Activated naive CD4-positive, alpha-beta T cell treated with anti-CD3 and anti-CD28 coated beads, Interleukin-2, amount 50 U/mL, for 24 hours (primary cell): ENCODE data around the gene AQP1.

ENCODE experiments used
- H3K27ac Mint-ChIP-seq: one replicate; pipeline ENCODE4 v1.8.0; 2021; ENCODE audit warnings: mild to moderate bottlenecking, mixed read lengths
- H3K27me3 Mint-ChIP-seq: one replicate; pipeline ENCODE4 v1.8.0; 2021; ENCODE audit warnings: mixed read lengths
- H3K36me3 Mint-ChIP-seq: one replicate; pipeline ENCODE4 v1.8.0; 2021; ENCODE audit warnings: mixed read lengths
- H3K4me1 Mint-ChIP-seq: one replicate; pipeline ENCODE4 v1.8.0; 2021; ENCODE audit warnings: mixed read lengths
- H3K4me3 Mint-ChIP-seq: one replicate; pipeline ENCODE4 v1.8.0; 2021; ENCODE audit warnings: mild to moderate bottlenecking, mixed read lengths
- H3K9me3 Mint-ChIP-seq: one replicate; pipeline ENCODE4 v1.8.0; 2021; ENCODE audit warnings: mixed read lengths

Gene AQP1

DNA sequence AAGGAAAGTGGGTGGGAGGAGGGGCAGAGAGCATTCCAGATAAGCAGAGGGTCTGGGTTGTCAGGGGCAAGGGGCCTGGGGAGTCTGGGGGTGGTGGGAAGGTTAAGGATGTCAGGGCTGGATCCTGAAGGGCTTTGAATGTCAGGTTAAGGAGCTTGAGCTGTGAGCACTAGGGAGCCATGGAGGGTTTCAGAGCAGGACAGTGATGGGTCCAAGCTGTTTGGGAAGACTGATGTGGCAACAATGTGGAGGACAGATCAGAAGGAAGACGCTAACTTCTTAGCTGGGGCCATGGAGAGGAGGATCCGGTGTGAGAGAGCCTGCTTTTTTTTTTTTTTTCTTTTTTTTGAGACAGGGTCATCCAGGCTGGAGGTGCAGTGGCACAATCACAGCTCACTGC, 13.9 kb upstream of the AQP1 start:
- Mint-ChIP-seq H3K27me3 (peaks cover 2% of the 10 kb centered on the region), H3K4me3 (no peak overlapping the region), H3K4me1 (no peaks in the 10 kb centered on the region), H3K36me3 (no peaks in the 10 kb centered on the region), H3K9me3 (no peaks in the 10 kb centered on the region), H3K27ac (no peak overlapping the region)

DNA sequence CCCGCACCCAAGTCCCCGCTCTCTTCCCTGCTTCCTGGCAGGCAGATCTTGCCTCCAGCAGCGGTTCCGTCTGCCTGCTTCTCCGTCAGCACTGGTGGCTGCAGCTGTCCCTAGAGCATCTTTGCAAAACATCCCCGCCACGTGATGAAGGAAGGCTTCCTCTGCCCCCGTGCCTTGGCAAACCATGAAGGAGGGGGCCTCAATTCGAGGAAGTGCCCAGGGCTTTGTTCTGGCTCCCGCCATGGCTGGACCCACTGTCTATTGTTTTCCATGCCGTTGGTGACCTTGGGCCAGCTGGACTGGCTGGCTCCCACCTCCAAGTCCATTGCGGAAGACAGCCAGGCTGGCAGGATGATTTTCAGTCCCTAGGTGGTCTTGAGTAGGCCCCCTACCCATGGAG, 13.2 kb upstream of the AQP1 start:
- no peaks in the 10 kb centered on the region for H3K36me3 Mint-ChIP-seq

DNA sequence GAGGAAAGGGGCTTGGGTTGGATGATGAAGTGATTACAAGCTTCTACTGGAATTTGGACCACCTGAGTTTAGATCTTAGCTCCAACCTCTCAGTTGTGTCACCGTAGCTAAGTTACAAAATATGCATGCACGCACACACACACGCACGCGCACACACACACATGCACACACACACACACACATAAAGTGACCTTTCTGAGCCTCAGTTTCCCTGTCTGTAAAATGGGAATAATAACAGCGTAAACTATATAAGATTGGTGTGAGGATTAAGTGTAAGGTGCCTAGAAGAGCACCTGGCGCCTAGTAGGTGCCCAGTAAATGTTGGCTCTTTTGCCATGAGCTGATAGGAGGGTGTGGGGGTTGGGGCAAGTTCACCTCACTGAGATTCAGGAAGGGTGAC, 12.6 kb upstream of the AQP1 start:
- no peaks in the 10 kb centered on the region for H3K9me3 Mint-ChIP-seq
- H3K27me3 Mint-ChIP-seq = peaks cover 1% of the 10 kb centered on the region
- H3K36me3 Mint-ChIP-seq = no peaks in the 10 kb centered on the region
- H3K4me3 Mint-ChIP-seq = no peak overlapping the region
- H3K4me1 Mint-ChIP-seq = no peaks in the 10 kb centered on the region
- H3K27ac Mint-ChIP-seq = no peak overlapping the region

More for the DNA sequence above, 13.2 kb upstream of the AQP1 start:
- Mint-ChIP-seq H3K9me3 (no peaks in the 10 kb centered on the region), H3K27ac (no peak overlapping the region), H3K4me1 (no peaks in the 10 kb centered on the region), H3K27me3 (peaks cover 2% of the 10 kb centered on the region), H3K4me3 (no peak overlapping the region)

DNA sequence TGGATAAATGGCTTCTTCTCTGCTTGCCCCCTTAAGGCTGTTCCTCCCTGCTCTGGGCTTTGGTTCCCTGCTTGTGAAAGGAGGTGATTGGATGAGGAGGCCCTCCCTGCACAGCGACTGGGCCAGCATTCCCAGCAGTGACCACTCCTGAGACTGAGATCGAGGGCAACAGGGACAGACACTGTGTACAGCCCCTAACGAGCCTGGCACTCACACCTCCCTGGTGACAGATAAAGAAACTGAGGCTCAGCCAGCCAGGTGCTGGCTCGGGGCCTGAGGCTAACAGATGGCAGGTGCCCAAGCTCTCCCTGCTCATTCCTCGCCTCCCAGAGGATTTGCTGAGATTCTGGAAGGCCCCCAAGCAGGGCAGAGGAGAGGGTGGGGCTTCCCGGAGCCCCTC, 12.0 kb upstream of the AQP1 start:
- Mint-ChIP-seq H3K27ac (no peak overlapping the region), H3K27me3 (peaks cover 1% of the 10 kb centered on the region), H3K36me3 (no peaks in the 10 kb centered on the region), H3K4me3 (no peak overlapping the region), H3K9me3 (no peaks in the 10 kb centered on the region), H3K4me1 (no peaks in the 10 kb centered on the region)

DNA sequence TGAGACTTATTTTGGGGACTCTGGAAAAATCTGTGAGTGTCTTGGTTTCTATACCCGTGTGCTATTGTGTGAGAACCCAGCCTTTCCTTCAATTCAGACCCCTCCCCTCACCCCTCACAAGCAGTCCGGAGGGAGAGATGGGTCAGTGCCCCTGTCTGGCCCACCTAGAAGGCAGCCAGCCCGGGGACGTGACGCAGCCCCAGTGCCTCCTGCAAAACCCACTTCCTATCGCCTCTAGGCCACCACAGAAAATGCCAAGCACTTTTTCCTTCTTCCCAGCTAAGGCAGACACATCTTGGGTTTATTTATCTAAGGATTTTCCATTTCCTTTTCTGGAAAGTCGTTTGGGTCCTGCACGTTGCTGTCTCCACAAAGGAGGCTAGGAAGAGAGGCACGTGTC, 11.6 kb upstream of the AQP1 start:
- Mint-ChIP-seq H3K27me3 (peaks cover 1% of the 10 kb centered on the region), H3K36me3 (no peaks in the 10 kb centered on the region)

DNA sequence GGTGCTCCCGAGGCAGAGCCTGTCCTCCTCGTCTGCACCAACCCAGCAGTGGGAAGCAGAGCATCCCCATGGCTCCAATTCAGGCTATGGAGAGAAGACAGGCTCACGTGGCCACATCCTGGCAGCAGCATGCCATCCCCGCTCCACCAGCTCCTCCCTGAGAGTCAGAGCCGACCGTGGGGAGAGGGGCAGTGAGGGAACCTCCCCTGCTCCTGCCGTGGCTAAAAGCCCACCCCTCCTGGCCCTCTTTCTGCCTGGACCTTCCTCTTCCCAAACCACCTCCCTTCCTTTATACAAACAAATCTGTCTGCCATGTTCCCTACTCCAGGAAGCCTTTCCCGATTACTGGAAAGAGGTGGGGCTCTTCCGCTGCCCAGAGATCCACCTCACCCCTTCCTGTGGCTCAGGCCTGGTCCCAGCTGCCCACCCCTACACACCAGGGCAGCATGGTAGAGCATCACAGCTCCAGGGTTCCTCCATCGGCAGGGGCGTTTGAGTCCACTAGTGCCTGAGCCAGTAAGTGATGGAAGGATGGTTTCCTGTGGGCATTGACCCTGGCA, 10.8 kb upstream of the AQP1 start:
- H3K27me3 Mint-ChIP-seq = peaks cover 1% of the 10 kb centered on the region

More for the DNA sequence above, 11.6 kb upstream of the AQP1 start:
- Mint-ChIP-seq H3K9me3 (no peaks in the 10 kb centered on the region), H3K27ac (no peak overlapping the region), H3K4me1 (no peaks in the 10 kb centered on the region), H3K4me3 (no peak overlapping the region)

DNA sequence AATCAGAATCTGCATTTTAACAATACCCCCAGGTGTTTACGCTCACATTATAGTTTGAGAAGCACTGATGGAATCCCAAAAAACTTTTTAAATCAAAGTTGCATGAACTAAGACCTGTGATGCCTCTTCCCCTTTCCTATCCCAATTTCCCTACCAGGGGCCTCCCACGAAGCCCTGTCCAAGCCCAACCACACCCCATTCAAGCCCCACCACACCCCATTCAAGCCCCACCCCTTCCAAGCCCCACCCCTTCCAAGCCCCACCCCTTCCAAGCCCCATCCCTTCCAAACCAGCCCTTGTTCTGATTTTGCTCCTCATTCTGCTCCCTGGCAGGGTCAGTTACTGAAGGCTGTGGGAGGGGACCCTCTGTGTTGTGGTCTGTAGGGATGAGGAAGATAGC, 9.8 kb upstream of the AQP1 start:
- Mint-ChIP-seq H3K27me3 (peaks cover 1% of the 10 kb centered on the region), H3K9me3 (no peaks in the 10 kb centered on the region), H3K27ac (no peak overlapping the region), H3K4me1 (no peaks in the 10 kb centered on the region), H3K4me3 (no peak overlapping the region), H3K36me3 (no peaks in the 10 kb centered on the region)

More for the DNA sequence above, 10.8 kb upstream of the AQP1 start:
- no peak overlapping the region for H3K4me3 Mint-ChIP-seq
- H3K9me3 Mint-ChIP-seq = no peaks in the 10 kb centered on the region
- H3K4me1 Mint-ChIP-seq = no peaks in the 10 kb centered on the region
- H3K36me3 Mint-ChIP-seq = no peaks in the 10 kb centered on the region
- H3K27ac Mint-ChIP-seq = no peak overlapping the region

DNA sequence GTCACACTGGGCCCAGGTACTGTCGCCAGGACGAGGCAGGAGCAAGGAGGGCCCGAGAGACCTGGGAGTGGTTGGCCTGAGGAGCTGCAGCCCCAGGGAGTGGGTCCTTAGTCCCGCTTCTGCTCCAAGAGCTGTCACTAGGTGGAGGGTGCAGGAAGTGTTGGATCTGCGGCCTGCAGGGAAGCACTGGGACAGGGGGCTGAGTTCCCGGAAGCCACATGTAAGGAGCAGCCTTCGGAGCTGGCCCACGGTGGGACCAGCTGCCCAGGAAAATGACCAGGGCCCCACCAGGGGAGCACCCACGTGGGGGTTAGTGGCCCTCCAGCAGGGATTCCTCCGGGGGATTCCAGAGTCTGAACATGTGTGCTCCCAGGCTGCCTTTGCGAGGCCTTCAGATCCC, 9.2 kb upstream of the AQP1 start:
- Mint-ChIP-seq H3K4me3 (no peak overlapping the region), H3K27me3 (peaks cover 1% of the 10 kb centered on the region), H3K36me3 (no peaks in the 10 kb centered on the region), H3K27ac (no peak overlapping the region), H3K9me3 (no peaks in the 10 kb centered on the region), H3K4me1 (no peaks in the 10 kb centered on the region)

DNA sequence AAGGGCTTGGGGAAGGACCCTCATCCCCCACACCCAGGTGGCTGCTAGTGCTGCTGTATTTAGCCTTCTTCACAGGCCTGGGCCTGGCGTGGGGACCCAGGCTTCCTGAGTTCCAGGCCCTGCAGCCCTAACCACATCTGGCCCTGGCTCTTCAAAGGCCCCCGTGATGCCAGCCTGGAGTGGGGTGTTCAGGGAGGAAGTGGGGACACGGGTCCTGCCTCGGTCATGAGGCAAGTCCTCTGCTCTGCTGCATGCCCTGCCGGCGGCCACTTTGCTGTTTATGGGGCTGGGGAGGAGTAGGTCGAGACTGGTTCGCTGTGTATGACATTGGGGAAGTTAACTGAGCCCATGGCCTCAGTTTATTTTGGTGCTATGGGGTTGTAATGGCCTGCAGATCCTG, 8.5 kb upstream of the AQP1 start:
- H3K36me3 Mint-ChIP-seq = no peaks in the 10 kb centered on the region
- no peak overlapping the region for H3K27ac Mint-ChIP-seq
- H3K27me3 Mint-ChIP-seq = no peaks in the 10 kb centered on the region
- no peaks in the 10 kb centered on the region for H3K9me3 Mint-ChIP-seq
- H3K4me3 Mint-ChIP-seq = no peak overlapping the region
- H3K4me1 Mint-ChIP-seq = no peaks in the 10 kb centered on the region

DNA sequence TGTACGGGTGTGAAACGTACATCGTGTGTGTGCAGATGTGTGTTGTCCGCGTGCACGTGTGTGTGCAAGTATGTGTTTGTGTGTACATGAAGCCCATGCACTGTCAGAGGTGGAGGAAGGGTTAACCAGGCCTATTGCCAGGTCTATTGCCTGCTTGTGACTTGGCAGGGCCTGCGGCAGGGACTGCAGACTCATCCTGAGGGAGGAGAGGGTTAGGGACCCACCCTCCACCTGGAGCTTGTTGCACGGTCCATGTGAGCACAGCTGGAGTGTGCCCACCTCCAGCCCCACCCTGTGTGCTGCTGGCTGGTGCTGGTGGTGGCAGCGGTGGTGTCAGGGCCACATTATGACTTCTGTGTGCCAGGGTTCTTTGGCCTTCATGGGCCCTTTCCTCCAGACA, 7.1 kb upstream of the AQP1 start:
- no peaks in the 10 kb centered on the region for H3K27me3 Mint-ChIP-seq
- no peak overlapping the region for H3K4me3 Mint-ChIP-seq
- no peaks in the 10 kb centered on the region for H3K36me3 Mint-ChIP-seq
- H3K27ac Mint-ChIP-seq = no peak overlapping the region
- no peaks in the 10 kb centered on the region for H3K9me3 Mint-ChIP-seq
- H3K4me1 Mint-ChIP-seq = no peaks in the 10 kb centered on the region

DNA sequence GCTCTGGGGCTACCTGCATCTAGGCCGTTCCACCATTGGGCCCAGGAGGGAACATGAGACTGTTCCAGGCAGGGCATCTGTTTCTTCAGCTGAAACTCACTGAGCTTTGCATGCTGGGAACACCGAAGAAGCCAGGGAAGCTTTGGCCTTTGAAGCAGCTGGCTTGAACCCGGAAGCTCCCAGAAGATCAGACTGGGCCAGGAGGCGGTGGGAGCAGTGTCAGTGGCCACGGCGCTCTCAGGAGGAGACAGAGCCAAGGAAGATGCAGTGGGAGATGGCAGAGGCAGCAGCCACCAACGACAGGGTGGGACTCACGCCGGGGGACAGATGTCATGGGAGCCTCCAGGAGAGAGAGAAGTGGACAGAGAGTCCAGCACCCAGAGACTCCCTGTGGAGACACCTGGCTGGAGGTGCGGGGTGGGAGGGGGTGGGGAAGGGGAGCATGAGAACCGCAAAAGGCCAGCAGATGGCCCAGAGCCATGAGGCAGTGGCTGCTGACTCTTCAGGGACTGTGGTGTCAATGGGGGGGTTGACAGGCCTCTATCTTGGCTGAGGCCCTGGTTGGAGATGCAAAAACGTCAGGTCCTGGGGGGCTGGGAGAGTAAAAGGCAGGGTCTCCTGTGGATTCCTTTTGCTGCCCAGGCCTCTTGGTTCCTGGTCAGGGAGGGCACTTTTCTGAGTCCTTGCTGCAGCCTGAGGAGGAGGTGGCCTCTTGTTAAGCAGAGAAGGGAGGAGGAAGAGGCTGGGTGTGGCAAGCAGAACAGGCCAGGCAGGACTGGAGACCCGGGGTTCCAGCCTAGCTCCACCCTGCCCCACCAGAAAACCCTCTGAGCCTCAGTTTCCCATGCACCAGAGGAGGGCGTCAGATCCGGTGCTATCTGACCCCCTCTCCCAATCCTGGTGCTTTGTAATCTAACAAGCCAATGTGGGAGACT, 6.3 kb upstream of the AQP1 start:
- Mint-ChIP-seq H3K36me3 (no peaks in the 10 kb centered on the region), H3K9me3 (no peaks in the 10 kb centered on the region), H3K4me1 (no peaks in the 10 kb centered on the region), H3K27me3 (no peaks in the 10 kb centered on the region), H3K27ac (no peak overlapping the region), H3K4me3 (no peak overlapping the region)

DNA sequence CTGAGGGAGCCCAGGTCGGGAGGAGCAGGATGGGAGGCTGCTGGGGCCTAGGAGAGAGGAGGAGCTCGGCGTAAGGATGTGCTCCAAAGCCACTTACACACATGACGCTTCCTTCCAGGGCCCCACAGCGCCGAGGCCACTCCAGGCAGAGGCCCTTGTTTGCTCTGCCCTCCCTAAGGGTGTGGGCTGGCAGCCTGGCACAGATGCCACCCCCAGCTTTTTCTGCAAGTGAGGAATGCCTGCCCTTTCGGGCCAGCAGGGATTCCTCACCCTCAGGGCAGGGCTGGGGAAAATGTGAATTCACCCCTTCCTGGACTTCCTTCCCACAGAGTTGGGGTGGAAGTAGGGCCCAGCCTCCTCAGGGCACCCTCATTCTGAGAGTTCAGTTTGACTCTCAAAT, 5.6 kb upstream of the AQP1 start:
- Mint-ChIP-seq H3K9me3 (no peaks in the 10 kb centered on the region), H3K27ac (no peak overlapping the region), H3K4me1 (no peaks in the 10 kb centered on the region)

DNA sequence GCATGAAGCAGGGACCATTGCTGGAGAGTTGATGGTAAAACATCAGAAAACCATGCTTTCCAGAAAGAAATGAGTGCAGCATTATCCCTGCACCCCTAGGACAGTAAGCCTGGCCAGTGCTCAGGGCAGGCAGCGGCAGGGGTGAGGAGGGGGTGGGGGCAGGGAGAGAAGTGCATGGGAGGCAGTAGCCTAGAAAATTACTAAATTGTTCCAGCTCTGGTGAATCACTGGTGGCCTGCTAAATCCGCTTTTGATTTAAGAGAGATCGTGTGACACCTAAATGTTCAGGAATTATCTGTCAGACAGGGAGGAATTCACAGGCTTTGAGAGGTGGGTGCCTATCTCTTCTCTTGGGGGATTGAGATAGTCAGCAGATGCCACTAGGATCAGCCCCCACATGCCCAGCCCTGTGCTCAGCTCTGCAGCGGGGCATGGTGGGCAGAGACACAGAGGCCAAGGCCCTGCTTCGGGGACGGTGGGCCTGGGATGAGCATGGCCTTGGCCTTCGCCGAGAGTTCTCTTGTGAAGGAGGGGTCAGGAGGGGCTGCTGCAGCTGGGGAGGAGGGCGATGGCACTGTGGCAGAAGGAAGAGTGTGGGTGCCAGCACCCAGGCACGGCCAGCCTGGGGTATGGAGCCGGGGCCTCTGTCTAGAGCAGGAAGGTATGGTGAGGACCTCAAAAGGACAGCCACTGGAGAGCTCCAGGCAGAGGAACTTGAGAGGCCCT, 5.0 kb upstream of the AQP1 start:
- H3K4me3 Mint-ChIP-seq = no peak overlapping the region

More for the DNA sequence above, 5.6 kb upstream of the AQP1 start:
- Mint-ChIP-seq H3K4me3 (no peak overlapping the region), H3K27me3 (no peaks in the 10 kb centered on the region), H3K36me3 (no peaks in the 10 kb centered on the region)

DNA sequence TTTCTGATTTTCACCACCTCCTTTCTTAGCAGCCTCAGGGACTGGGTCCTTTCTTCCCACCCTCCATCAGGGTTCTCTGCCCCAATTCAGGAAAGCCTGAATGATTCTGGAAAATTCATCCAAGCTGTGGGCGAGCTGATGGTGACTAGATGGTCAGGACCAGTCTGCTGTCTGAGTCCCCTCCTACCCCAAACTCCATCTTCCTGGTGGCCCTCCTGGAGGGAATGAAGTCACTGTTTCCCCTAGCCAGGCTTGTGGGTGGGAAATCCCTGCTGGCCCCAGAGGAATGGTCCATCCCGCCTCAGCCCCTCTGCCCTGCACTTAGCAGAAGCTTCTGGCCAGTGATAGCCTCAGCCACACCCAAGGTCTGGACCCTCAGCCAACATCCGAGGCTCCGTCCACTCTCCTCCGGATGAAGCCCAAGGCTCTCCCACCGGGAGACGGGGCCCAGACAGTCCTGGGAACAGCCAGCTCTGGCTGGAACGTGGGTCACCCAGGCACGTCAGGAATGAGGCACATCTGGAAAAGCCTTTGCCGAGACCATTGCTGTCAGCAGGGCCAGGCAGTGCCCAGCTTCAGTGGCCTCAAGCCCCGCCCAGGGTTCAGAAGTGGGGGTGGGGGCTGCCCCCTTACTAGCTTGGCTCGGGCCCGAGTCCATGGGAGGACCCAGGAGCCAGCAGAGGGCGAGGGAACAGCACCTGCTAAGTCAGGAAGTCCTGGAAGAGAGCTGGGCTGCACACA, 4.0 kb upstream of the AQP1 start:
- H3K27me3 Mint-ChIP-seq = no peaks in the 10 kb centered on the region
- no peaks in the 10 kb centered on the region for H3K36me3 Mint-ChIP-seq
- no peak overlapping the region for H3K27ac Mint-ChIP-seq
- no peak overlapping the region for H3K4me3 Mint-ChIP-seq
- no peaks in the 10 kb centered on the region for H3K4me1 Mint-ChIP-seq
- H3K9me3 Mint-ChIP-seq = no peaks in the 10 kb centered on the region

More for the DNA sequence above, 5.0 kb upstream of the AQP1 start:
- Mint-ChIP-seq H3K36me3 (no peaks in the 10 kb centered on the region), H3K27me3 (no peaks in the 10 kb centered on the region), H3K9me3 (no peaks in the 10 kb centered on the region), H3K27ac (no peak overlapping the region), H3K4me1 (no peaks in the 10 kb centered on the region)

DNA sequence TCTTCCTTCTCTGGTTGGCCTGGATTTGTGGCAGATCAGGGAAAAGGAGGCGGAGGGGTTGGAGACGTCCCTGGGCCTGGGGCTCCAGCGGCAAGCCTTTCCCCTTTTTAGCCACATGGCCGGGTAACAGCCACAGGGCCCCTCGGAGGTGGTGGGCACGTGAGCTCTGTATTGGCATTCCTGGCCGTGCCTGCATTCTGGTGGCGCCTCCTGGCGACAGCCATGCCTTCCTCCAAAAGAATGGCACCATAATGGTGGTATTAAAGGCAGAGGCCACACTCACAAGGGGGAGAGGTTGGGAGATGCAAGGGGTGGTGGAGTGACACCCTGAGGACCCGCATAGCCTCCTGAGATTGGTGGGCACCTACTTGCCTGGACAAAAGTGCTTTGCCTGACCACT, 3.0 kb upstream of the AQP1 start:
- H3K27ac Mint-ChIP-seq = no peak overlapping the region
- no peaks in the 10 kb centered on the region for H3K4me1 Mint-ChIP-seq
- no peak overlapping the region for H3K4me3 Mint-ChIP-seq
- H3K36me3 Mint-ChIP-seq = no peaks in the 10 kb centered on the region
- no peaks in the 10 kb centered on the region for H3K27me3 Mint-ChIP-seq
- H3K9me3 Mint-ChIP-seq = no peaks in the 10 kb centered on the region
